Neuronal stem cell (in vitro differentiated cells): ENCODE results near the gene JAG2.

Experiments used
- DNase-seq: peaks from one replicate; pipeline ENCODE4 v3.0.0-alpha.2; 2013; ENCODE audit warnings: low spot score
- H2AFZ ChIP-seq: one replicate; pipeline ENCODE4 v1.6.1; 2013; ENCODE audit warnings: mild to moderate bottlenecking, low read length, inconsistent platforms
- H2AK5ac ChIP-seq: 2 replicates; pipeline ENCODE4 v1.6.1; 2013; ENCODE audit warnings: low read depth, mild to moderate bottlenecking, inconsistent platforms, low read length, moderate library complexity, mixed read lengths
- H2BK120ac ChIP-seq: 2 replicates; pipeline ENCODE4 v1.6.1; 2013; ENCODE audit warnings: low read depth, mild to moderate bottlenecking, inconsistent platforms, low read length, moderate library complexity, mixed read lengths
- H2BK12ac ChIP-seq: one replicate; pipeline ENCODE4 v1.6.1; 2013; ENCODE audit warnings: low read length, inconsistent platforms
- H2BK15ac ChIP-seq: 2 replicates; pipeline ENCODE4 v1.6.1; 2013; ENCODE audit warnings: mild to moderate bottlenecking, low read length, inconsistent platforms, mixed read lengths
- H2BK5ac ChIP-seq: one replicate; pipeline ENCODE4 v1.6.1; 2013; ENCODE audit warnings: inconsistent platforms, mild to moderate bottlenecking, low read length, moderate library complexity
- H3K14ac ChIP-seq: one replicate; pipeline ENCODE4 v1.6.1; 2013; ENCODE audit warnings: low read length, inconsistent platforms
- H3K18ac ChIP-seq: 2 replicates; pipeline ENCODE4 v1.6.1; 2013; ENCODE audit warnings: low read length, inconsistent platforms
- H3K23ac ChIP-seq: 2 replicates; pipeline ENCODE4 v1.6.1; 2013; ENCODE audit warnings: low read depth, mild to moderate bottlenecking, mixed read lengths, low read length, inconsistent platforms; ENCODE audit not compliant: poor library complexity
- H3K27ac ChIP-seq: replicated peaks from 3 replicates; pipeline ENCODE4 v1.5.1; 2013; ENCODE audit warnings: low read length, inconsistent platforms
- H3K27me3 ChIP-seq, 3 experiments: 2 replicates each; pipeline ENCODE4 v1.6.1; 2013; ENCODE audit warnings: low read length in 3 of 3, mild to moderate bottlenecking in 2 of 3, inconsistent platforms in 1 of 3, low read depth in 1 of 3, mixed read lengths in 1 of 3, moderate library complexity in 1 of 3; ENCODE audit not compliant: control insufficient read depth in 3 of 3, insufficient read depth in 3 of 3
- H3K36me3 ChIP-seq, 2 donors: replicated peaks in 1 of 2; 2 replicates each; pipeline ENCODE4 v1.6.1; 2013; ENCODE audit warnings: low read length in 2 of 2; ENCODE audit not compliant: control insufficient read depth in 2 of 2, insufficient read depth in 2 of 2
- H3K4ac ChIP-seq: 2 replicates; pipeline ENCODE4 v1.6.1; 2013; ENCODE audit warnings: inconsistent platforms, mild to moderate bottlenecking, low read length, moderate library complexity
- H3K4me1 ChIP-seq, 2 donors: 1 replicate in 1 of 2; 2 replicates in 1 of 2; pipeline ENCODE4 v1.6.1; 2013; ENCODE audit warnings: low read length in 2 of 2, low read depth in 1 of 2; ENCODE audit not compliant: control insufficient read depth in 2 of 2, insufficient read depth in 1 of 2
- H3K4me2 ChIP-seq: one replicate; pipeline ENCODE4 v1.6.1; 2013; ENCODE audit warnings: mild to moderate bottlenecking, low read length, inconsistent platforms; ENCODE audit not compliant: insufficient read depth, poor library complexity, severe bottlenecking
- H3K4me3 ChIP-seq, 2 donors: 2 replicates each; pipeline ENCODE4 v1.5.1; 2013; ENCODE audit warnings: low read length in 2 of 2, mild to moderate bottlenecking in 2 of 2, inconsistent platforms in 1 of 2, moderate library complexity in 1 of 2
- H3K79me1 ChIP-seq: one replicate; pipeline ENCODE4 v1.6.1; 2013; ENCODE audit warnings: low read depth, mild to moderate bottlenecking, inconsistent platforms, low read length, moderate library complexity
- H3K9ac ChIP-seq: one replicate; pipeline ENCODE4 v1.6.1; 2013; ENCODE audit warnings: mild to moderate bottlenecking, low read depth, low read length, inconsistent platforms; ENCODE audit not compliant: poor library complexity
- H3K9me3 ChIP-seq, 2 donors: replicated peaks in 1 of 2; 2 replicates each; pipeline versions ENCODE3 to v1.6.1; 2013; ENCODE audit warnings: low read length in 2 of 2, mild to moderate bottlenecking in 2 of 2, inconsistent platforms in 1 of 2, low read depth in 1 of 2, mixed read lengths in 1 of 2, moderate library complexity in 1 of 2; ENCODE audit not compliant: control insufficient read depth in 2 of 2, insufficient read depth in 1 of 2
- H4K8ac ChIP-seq: one replicate; pipeline ENCODE4 v1.6.1; 2013; ENCODE audit warnings: low read depth, mild to moderate bottlenecking, inconsistent platforms, low read length, moderate library complexity
- H4K91ac ChIP-seq: one replicate; pipeline ENCODE4 v1.6.1; 2013; ENCODE audit warnings: low read length, low read depth, mild to moderate bottlenecking, inconsistent platforms; ENCODE audit not compliant: poor library complexity
- WGBS, 2 donors: extraction: QIAGEN DNeasy Blood & Tissue Kit; methylation state at CpG; one replicate each; pipeline ENCODE4 v1.1.7; 2013; ENCODE audit warnings: missing lambda C conversion rate in 2 of 2, mixed read lengths in 1 of 2; ENCODE audit not compliant: insufficient read length in 2 of 2, insufficient replicate concordance in 1 of 2; ENCODE audit errors: extremely low coverage in 2 of 2; 5-methylcytosine and 5-hydroxymethylcytosine counted together

Gene JAG2

GRCh38 chr14:105094193-105094907, 74.2 kb downstream of the JAG2 start:
- Histone ChIP-seq H3K4ac (peak overlapping the region; percentile 96), H3K23ac (peak overlapping the region; percentile 89), H2BK12ac (peak overlapping the region; percentile 46), H3K4me3 (peak overlapping the region; percentile 58 to 74), H3K18ac (peak overlapping the region; percentile 98), H3K79me1 (peaks cover 3% of the 10 kb centered on the region), H3K4me2 (peak overlapping the region; percentile 71), H3K27me3 (peaks cover 0 to 50% (median 11%) of the 10 kb centered on the region in 3 experiments), H2BK120ac (peak overlapping the region; percentile 82), H3K14ac (peak overlapping the region; percentile 85), H3K27ac (no peak overlapping the region), H2AK5ac (peak overlapping the region; percentile 96), H3K4me1 (peaks cover 8 to 14% of the 10 kb centered on the region in 2 donors), H2AFZ (peak overlapping the region; percentile 99), H4K91ac (peak overlapping the region; percentile 68), H2BK5ac (no peak overlapping the region), H3K9me3 (peaks cover 4 to 8% of the 10 kb centered on the region in 2 donors), H3K9ac (peak overlapping the region; percentile 85), H4K8ac (peak overlapping the region; percentile 95), H3K36me3 (no peaks in the 10 kb centered on the region), H2BK15ac (peak overlapping the region; percentile 96)
- DNase-seq = no peak
- WGBS, 2 donors = no CpG with 5 or more reads among the region's 14 CpGs

- peaks cover 8 to 17% of the 10 kb centered on the region in 2 donors for H3K4me1 ChIP-seq
- peaks cover 7% of the 10 kb centered on the region for H3K79me1 ChIP-seq
- peak overlapping the region; percentile 96 for H2AK5ac ChIP-seq
- H2BK5ac ChIP-seq = peak overlapping the region; percentile 55
- peak overlapping the region; percentile 96 for H3K4ac ChIP-seq
- H3K18ac ChIP-seq = peak overlapping the region; percentile 100
- peaks cover 0 to 57% (median 13%) of the 10 kb centered on the region in 3 experiments for H3K27me3 ChIP-seq
- H3K27ac ChIP-seq = no peak overlapping the region
- H2BK12ac ChIP-seq = peak overlapping the region; percentile 50
- H3K14ac ChIP-seq = peak overlapping the region; percentile 97
- H3K4me3 ChIP-seq = peak overlapping the region; percentile 58 to 90
- peaks cover 4 to 7% of the 10 kb centered on the region in 2 donors for H3K9me3 ChIP-seq
- H2AFZ ChIP-seq = peak overlapping the region; percentile 99
- peak overlapping the region; percentile 89 for H3K4me2 ChIP-seq
- H2BK15ac ChIP-seq = peak overlapping the region; percentile 96
- H4K8ac ChIP-seq = peak overlapping the region; percentile 95
- peak overlapping the region; percentile 68 for H4K91ac ChIP-seq
- peak overlapping the region; percentile 89 for H3K23ac ChIP-seq
- H3K36me3 ChIP-seq = no peaks in the 10 kb centered on the region
- peak; percentile 79 for DNase-seq
- no CpG with 5 or more reads among the region's 76 CpGs for WGBS, 2 donors
- H2BK120ac ChIP-seq = peak overlapping the region; percentile 82
- peak overlapping the region; percentile 96 for H3K9ac ChIP-seq
Observed at GRCh38 chr14:105093431-105094192, 75.0 kb downstream of the JAG2 start.

GRCh38 chr14:105093038-105093430, 75.5 kb downstream of the JAG2 start:
- DNase-seq = no peak

More at GRCh38 chr14:105093038-105093430, 75.5 kb downstream of the JAG2 start:
- Histone ChIP-seq H3K18ac (peak overlapping the region; percentile 94), H4K91ac (no peak overlapping the region), H3K36me3 (no peaks in the 10 kb centered on the region), H3K14ac (no peak overlapping the region), H4K8ac (peak overlapping the region; percentile 76), H3K4me2 (peak overlapping the region; percentile 89), H3K9me3 (peaks cover 4 to 7% of the 10 kb centered on the region in 2 donors), H2AK5ac (peak overlapping the region; percentile 99), H3K23ac (peak overlapping the region; percentile 61), H2AFZ (peak overlapping the region; percentile 99), H3K4me1 (peaks cover 14 to 21% of the 10 kb centered on the region in 2 donors), H2BK120ac (no peak overlapping the region), H2BK5ac (peak overlapping the region; percentile 96), H3K79me1 (peaks cover 7% of the 10 kb centered on the region), H2BK12ac (no peak overlapping the region), H2BK15ac (peak overlapping the region; percentile 99), H3K27me3 (peaks cover 0 to 61% (median 14%) of the 10 kb centered on the region in 3 experiments), H3K27ac (no peak overlapping the region), H3K4ac (no peak overlapping the region), H3K9ac (peak overlapping the region; percentile 75), H3K4me3 (peak overlapping the region; percentile 58 to 74)
- no CpG with 5 or more reads among the region's 46 CpGs for WGBS, 2 donors
